ENCODE results near the gene TMEM135. TPM values are rescaled to one million over a fixed set of nuclear protein-coding genes. Genes with fewer than 3 reads are reported as not detected.

The TMEM135 gene
- total RNA-seq, 1 donor from 2014 or later, result 12.6 TPM

GRCh38 chr11:87230995-87231394 is 193.3 kb downstream of the TMEM135 start:
- DNase-seq (ENCODE audit: low read depth), result no peak
- no peak overlapping the region for H3K4me3 ChIP-seq (ENCODE audit: low read depth, low read length)
- TF ChIP-seq CTCF (conservative IDR thresholded peaks at IDR 0.05; ENCODE audit: low read depth, low read length), result no peak

- DNase-seq (ENCODE audit: low read depth), result no peak
- no peak overlapping the region for H3K4me3 ChIP-seq (ENCODE audit: low read depth, low read length)
- no peak for TF ChIP-seq CTCF (conservative IDR thresholded peaks at IDR 0.05; ENCODE audit: low read depth, low read length)
These were observed 194.6 kb downstream of the TMEM135 start for GRCh38 chr11:87232320-87232719.

- TF ChIP-seq CTCF (conservative IDR thresholded peaks at IDR 0.05; ENCODE audit: low read depth, low read length), result no peak
- no peak overlapping the region for H3K4me3 ChIP-seq (ENCODE audit: low read depth, low read length)
- DNase-seq (ENCODE audit: low read depth), result no peak
These were observed 197.6 kb downstream of the TMEM135 start for GRCh38 chr11:87235366-87235765.

DNA sequence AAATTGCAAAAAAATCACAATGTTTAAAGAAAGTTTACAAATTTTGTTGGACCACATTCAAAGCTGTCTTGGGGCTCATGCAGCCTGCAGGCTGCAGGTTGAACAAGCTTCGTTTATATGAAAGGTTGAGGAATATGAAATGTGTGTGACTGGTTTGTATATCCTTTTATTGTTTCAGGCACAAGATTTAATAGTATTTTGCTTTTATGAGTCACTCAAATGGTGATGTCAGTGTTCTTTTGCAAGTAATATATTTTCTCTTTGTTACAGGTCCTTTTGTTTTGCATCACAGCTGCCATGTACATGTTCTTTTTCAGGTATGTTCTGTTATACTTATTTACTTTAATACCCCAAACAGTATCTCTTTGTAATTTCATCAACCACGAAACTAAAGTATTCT is 198.6 kb downstream of the TMEM135 start:
- H3K4me3 ChIP-seq (ENCODE audit: low read depth, low read length), result no peak overlapping the region
- no peak for TF ChIP-seq CTCF (conservative IDR thresholded peaks at IDR 0.05; ENCODE audit: low read depth, low read length)

GRCh38 chr11:87239001-87239400 is 201.3 kb downstream of the TMEM135 start:
- H3K4me3 ChIP-seq (ENCODE audit: low read depth, low read length), result no peak overlapping the region
- DNase-seq (ENCODE audit: low read depth), result no peak
- no peak for TF ChIP-seq CTCF (conservative IDR thresholded peaks at IDR 0.05; ENCODE audit: low read depth, low read length)

More for the DNA sequence above, 198.6 kb downstream of the TMEM135 start:
- DNase-seq (ENCODE audit: low read depth), result no peak

DNA sequence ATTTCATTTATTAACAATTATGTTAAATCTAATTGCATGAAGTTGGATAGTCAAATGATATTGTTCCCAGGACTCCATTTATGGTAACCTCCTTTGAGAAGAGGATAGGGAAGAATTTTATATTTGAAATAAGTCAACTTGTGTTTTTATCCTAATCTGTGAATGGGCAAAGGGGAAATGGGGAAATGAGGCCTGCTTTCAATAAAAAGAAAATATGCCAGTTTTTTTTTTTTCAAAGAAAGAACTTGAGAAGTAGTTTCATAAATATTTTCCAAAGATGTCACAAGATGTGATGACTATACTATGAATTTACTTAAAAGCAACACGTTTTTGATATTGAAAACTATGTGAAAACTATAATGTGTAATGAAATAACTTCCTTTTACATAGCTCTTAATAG is 201.8 kb downstream of the TMEM135 start:
- TF ChIP-seq CTCF (conservative IDR thresholded peaks at IDR 0.05; ENCODE audit: low read depth, low read length), result no peak
- no peak overlapping the region for H3K4me3 ChIP-seq (ENCODE audit: low read depth, low read length)
- DNase-seq (ENCODE audit: low read depth), result no peak

GRCh38 chr11:87251560-87251959 is 213.8 kb downstream of the TMEM135 start:
- no peak overlapping the region for H3K4me3 ChIP-seq (ENCODE audit: low read depth, low read length)
- no peak for DNase-seq (ENCODE audit: low read depth)
- TF ChIP-seq CTCF (conservative IDR thresholded peaks at IDR 0.05; ENCODE audit: low read depth, low read length), result no peak
